Endothelial cell of umbilical vein (primary cell): ENCODE measurements around the gene NT5DC4.

ENCODE experiments used
- EZH2 ChIP-seq: IDR thresholded peaks from 2 replicates; pipeline ENCODE4 v1.6.1; 2012; ENCODE audit warnings: borderline replicate concordance, low read depth, mild to moderate bottlenecking, moderate library complexity, low read length, inconsistent platforms; ENCODE audit not compliant: severe bottlenecking
- FOS ChIP-seq: IDR thresholded peaks from 2 replicates; pipeline ENCODE4 v1.6.1; 2011; ENCODE audit warnings: mild to moderate bottlenecking, low read length, moderate library complexity, borderline replicate concordance; ENCODE audit not compliant: insufficient read depth
- GATA2 ChIP-seq: IDR thresholded peaks from 2 replicates; pipeline ENCODE4 v1.7.0; 2011; ENCODE audit warnings: low read depth, mild to moderate bottlenecking, moderate library complexity, mixed read lengths, low read length; ENCODE audit not compliant: insufficient read length, insufficient read depth
- JUN ChIP-seq: IDR thresholded peaks from 2 replicates; pipeline ENCODE4 v1.6.1; 2011; ENCODE audit warnings: borderline replicate concordance, low read depth; ENCODE audit not compliant: insufficient read length, insufficient read depth
- MYC ChIP-seq: IDR thresholded peaks from one replicate; pipeline ENCODE4 v1.6.1; 2011; ENCODE audit warnings: mild to moderate bottlenecking, low read depth, low read length
- POLR2A ChIP-seq: IDR thresholded peaks from 2 replicates; pipeline ENCODE4 v1.6.1; 2012; ENCODE audit warnings: low read depth, mild to moderate bottlenecking, control low read depth, low read length
- POLR2AphosphoS5 ChIP-seq: IDR thresholded peaks from 2 replicates; pipeline ENCODE4 v1.6.1; 2012; ENCODE audit warnings: low read depth, mild to moderate bottlenecking, control low read depth, low read length, moderate library complexity; ENCODE audit not compliant: insufficient read depth
- TF ChIP-seq, protein P1 (sequence below), 2 donors: IDR thresholded peaks; 1 replicate in 1 of 2; 2 replicates in 1 of 2; pipeline ENCODE4 v1.5.1; 2011; ENCODE audit warnings: low read length in 2 of 2, mild to moderate bottlenecking in 2 of 2, moderate library complexity in 2 of 2, control low read depth in 1 of 2, inconsistent platforms in 1 of 2, low read depth in 1 of 2; ENCODE audit not compliant: insufficient read depth in 1 of 2; ENCODE audit errors: extremely low read depth in 1 of 2
- TF ChIP-seq, protein P2 (sequence below): IDR thresholded peaks from 2 replicates; pipeline ENCODE4 v1.6.1; 2011; ENCODE audit not compliant: insufficient read depth, insufficient read length

DNA sequence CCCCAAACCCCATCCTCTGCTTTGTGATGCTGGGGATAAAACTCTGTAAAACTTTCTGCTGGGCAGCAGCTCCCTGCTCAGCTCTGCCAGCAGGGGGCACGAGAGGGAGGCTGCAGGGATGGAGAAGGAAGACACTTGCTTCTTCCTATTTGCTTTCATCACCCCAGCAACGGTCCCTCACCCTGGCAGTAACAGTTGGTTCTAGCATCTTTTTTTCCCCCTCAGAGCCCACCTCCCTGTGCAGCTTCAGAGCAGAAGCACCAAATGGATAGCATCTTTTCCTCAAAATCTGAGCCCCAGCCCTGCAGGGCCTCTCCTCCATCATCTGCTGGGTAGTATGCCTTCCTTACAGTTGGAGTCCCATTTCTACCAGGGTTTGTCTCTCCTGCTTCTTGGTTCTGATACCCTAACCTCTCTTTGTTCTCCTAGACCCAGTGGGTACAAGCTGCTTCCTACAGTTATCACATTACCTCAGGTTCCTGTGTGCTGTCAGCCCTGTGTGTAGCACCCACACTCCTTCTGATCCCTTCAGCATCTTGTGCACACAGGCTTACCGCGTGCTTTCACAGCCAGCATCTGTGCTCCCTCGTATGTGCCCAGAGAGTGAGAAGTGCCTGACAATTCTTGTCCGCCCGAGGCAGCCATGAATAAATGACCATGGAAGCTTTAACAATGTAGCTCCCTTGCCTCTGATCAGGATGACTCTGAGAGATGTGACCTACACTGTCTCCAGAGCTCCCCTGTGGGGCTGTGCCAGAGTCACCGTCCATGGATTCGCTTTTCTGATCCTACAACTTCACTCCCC lies 29.1 kb downstream of the NT5DC4 start:
- TF ChIP-seq, protein P1, sequence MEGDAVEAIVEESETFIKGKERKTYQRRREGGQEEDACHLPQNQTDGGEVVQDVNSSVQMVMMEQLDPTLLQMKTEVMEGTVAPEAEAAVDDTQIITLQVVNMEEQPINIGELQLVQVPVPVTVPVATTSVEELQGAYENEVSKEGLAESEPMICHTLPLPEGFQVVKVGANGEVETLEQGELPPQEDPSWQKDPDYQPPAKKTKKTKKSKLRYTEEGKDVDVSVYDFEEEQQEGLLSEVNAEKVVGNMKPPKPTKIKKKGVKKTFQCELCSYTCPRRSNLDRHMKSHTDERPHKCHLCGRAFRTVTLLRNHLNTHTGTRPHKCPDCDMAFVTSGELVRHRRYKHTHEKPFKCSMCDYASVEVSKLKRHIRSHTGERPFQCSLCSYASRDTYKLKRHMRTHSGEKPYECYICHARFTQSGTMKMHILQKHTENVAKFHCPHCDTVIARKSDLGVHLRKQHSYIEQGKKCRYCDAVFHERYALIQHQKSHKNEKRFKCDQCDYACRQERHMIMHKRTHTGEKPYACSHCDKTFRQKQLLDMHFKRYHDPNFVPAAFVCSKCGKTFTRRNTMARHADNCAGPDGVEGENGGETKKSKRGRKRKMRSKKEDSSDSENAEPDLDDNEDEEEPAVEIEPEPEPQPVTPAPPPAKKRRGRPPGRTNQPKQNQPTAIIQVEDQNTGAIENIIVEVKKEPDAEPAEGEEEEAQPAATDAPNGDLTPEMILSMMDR (IDR thresholded peaks at IDR 0.05; ENCODE audit: extremely low read depth in 1 of 2, insufficient read depth in 1 of 2, low read depth in 1 of 2, low read length in 2 of 2), result peak; percentile 91 to 96
- TF ChIP-seq POLR2A, result no peak
- TF ChIP-seq, protein P2, sequence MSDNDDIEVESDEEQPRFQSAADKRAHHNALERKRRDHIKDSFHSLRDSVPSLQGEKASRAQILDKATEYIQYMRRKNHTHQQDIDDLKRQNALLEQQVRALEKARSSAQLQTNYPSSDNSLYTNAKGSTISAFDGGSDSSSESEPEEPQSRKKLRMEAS, result no peak
- no peak for TF ChIP-seq EZH2
- TF ChIP-seq POLR2AphosphoS5, result no peak
- TF ChIP-seq MYC, result no peak
- TF ChIP-seq FOS, result no peak
- TF ChIP-seq JUN, result no peak
- TF ChIP-seq GATA2, result no peak
